ENCODE data around the gene CITED1. TPM values are rescaled to one million over a fixed set of nuclear protein-coding genes. Genes with fewer than 3 reads are reported as not detected.

CITED1 gene
- total and polyA plus RNA-seq, 2 experiments from 2014 or later, result not detected

GRCh38 chrX:72316408-72317110 lies 10.8 kb upstream of the CITED1 start:
- Histone ChIP-seq H3K36me3 (ENCODE audit: low read depth) (no peaks in the 10 kb centered on the region), H3K27ac (no peak overlapping the region), H3K27me3 (replicated peaks; ENCODE audit: insufficient read depth) (no peaks in the 10 kb centered on the region), H3F3A (ENCODE audit: insufficient read depth) (no peaks in the 10 kb centered on the region), H3K79me2 (ENCODE audit: insufficient read depth) (no peaks in the 10 kb centered on the region), H3K9ac (no peak overlapping the region), H3K9me3 (ENCODE audit: low read depth) (no peaks in the 10 kb centered on the region), H4K20me1 (ENCODE audit: insufficient read depth) (no peaks in the 10 kb centered on the region), H3K4me1 (ENCODE audit: insufficient read depth) (no peaks in the 10 kb centered on the region), H3K9me2 (ENCODE audit: insufficient read depth) (no peaks in the 10 kb centered on the region), H3K4me2 (ENCODE audit: unreplicated experiment) (no peak overlapping the region), H2AFZ (no peak overlapping the region), H3K4me3 (no peak overlapping the region)
- WGBS, 2 experiments (ENCODE audit: low coverage in 1 of 2, low lambda C conversion rate in 2 of 2, missing lambda C conversion rate in 2 of 2), result 85 to 88% methylated on average over 9 to 12 of the region's 12 CpGs
- in situ Hi-C loops (cut with MboI), result no loop called here
- DNase-seq, result no peak
- no peak for TF ChIP-seq EZH2 (IDR thresholded peaks at IDR 0.05; ENCODE audit: insufficient read depth, poor library complexity, severe bottlenecking)
- no peak for TF ChIP-seq EZH2phosphoT487 (IDR thresholded peaks at IDR 0.05; ENCODE audit: insufficient read depth, low read depth)

DNA sequence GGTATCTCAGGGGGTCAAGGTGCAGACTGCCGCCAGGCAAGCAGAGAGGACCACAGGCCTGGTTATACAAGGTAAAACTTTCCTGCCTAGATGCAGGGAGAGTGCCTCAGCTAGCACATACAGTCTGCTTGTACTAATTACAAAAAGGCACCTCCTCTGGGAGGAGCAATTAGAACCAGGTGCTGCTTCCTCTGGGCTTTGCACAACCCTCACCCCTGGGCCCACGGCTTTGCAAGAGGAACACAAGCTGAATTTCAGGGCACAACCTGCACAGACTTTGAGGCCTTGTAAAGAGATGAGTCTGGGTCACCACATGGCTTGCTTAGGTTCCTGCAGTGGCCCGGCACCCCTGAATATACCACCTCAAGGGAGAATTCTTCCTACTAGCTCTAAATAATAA lies 9.2 kb upstream of the CITED1 start:
- Histone ChIP-seq H3K9me2 (ENCODE audit: insufficient read depth) (no peaks in the 10 kb centered on the region), H3K4me2 (ENCODE audit: unreplicated experiment) (no peak overlapping the region), H3K4me1 (ENCODE audit: insufficient read depth) (no peaks in the 10 kb centered on the region), H3K36me3 (ENCODE audit: low read depth) (no peaks in the 10 kb centered on the region), H3K27ac (no peak overlapping the region), H3K9ac (no peak overlapping the region), H3K4me3 (no peak overlapping the region), H3F3A (ENCODE audit: insufficient read depth) (no peaks in the 10 kb centered on the region), H2AFZ (no peak overlapping the region), H3K27me3 (replicated peaks; ENCODE audit: insufficient read depth) (no peaks in the 10 kb centered on the region), H4K20me1 (ENCODE audit: insufficient read depth) (no peaks in the 10 kb centered on the region), H3K79me2 (ENCODE audit: insufficient read depth) (no peaks in the 10 kb centered on the region), H3K9me3 (ENCODE audit: low read depth) (no peaks in the 10 kb centered on the region)
- in situ Hi-C loops (cut with MboI), result no loop called here
- DNase-seq, result no peak
- 93 to 100% methylated on average over 2 to 3 of the region's 3 CpGs for WGBS, 2 experiments (ENCODE audit: low coverage in 1 of 2, low lambda C conversion rate in 2 of 2, missing lambda C conversion rate in 2 of 2)
- no peak for TF ChIP-seq EZH2phosphoT487 (IDR thresholded peaks at IDR 0.05; ENCODE audit: insufficient read depth, low read depth)
- no peak for TF ChIP-seq EZH2 (IDR thresholded peaks at IDR 0.05; ENCODE audit: insufficient read depth, poor library complexity, severe bottlenecking)

DNA sequence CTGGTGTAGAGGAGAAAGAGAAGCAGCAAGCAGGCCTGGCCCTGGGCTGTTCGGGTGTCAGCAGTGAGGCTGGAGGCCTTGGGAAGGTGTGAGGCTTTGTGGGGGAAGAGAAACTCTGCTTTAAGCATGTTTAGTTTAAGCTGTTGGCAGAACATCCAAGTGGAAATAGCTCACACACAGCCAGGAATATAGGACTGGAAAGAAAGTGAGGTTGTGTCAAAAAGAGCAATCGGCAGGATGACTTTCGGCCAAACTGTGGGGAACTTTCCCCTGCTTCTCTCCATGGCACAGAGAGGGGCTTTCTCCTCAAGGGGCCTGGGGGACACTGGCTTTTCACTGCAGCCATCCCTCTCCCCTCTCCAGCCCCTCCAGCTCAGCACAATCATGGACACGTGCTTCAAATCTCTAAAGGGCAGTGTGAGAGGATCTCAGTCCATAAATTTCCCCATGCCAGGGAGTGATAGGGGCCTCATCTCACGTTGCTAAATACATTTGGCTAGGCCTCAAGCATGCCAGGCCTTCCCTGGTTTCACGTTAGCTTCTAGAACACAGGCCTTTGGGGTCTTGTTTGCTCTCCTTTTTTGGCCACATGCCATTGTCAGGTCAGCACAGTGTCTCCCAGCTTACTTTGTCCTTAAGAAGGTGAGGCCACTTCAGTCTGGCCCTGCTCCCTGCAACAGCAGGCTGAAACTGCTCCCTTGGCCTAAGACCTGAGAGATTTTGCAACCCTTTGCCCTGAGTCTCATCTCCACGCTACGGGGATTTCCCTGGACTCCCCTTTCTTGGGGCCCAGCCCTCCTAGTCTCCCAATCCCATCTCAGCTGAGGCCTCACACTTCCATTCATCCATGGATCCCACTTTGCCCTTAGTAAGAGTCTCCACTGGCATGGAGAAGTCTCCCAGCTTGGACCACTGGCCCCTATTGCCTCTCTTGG lies 8.3 kb upstream of the CITED1 start:
- H3K4me2 ChIP-seq (ENCODE audit: unreplicated experiment), result no peak overlapping the region
- no peaks in the 10 kb centered on the region for H3K36me3 ChIP-seq (ENCODE audit: low read depth)
- no peaks in the 10 kb centered on the region for H3K79me2 ChIP-seq (ENCODE audit: insufficient read depth)
- H3K27ac ChIP-seq, result no peak overlapping the region
- H2AFZ ChIP-seq, result no peak overlapping the region
- in situ Hi-C loops (cut with MboI), result no loop called here
- no peaks in the 10 kb centered on the region for H3K27me3 ChIP-seq (replicated peaks; ENCODE audit: insufficient read depth)
- no peaks in the 10 kb centered on the region for H3K9me3 ChIP-seq (ENCODE audit: low read depth)
- no peak overlapping the region for H3K9ac ChIP-seq
- H3K4me3 ChIP-seq, result no peak overlapping the region
- H3F3A ChIP-seq (ENCODE audit: insufficient read depth), result no peaks in the 10 kb centered on the region
- TF ChIP-seq EZH2phosphoT487 (IDR thresholded peaks at IDR 0.05; ENCODE audit: insufficient read depth, low read depth), result no peak
- TF ChIP-seq EZH2 (IDR thresholded peaks at IDR 0.05; ENCODE audit: insufficient read depth, poor library complexity, severe bottlenecking), result no peak
- 80 to 88% methylated on average over 6 to 8 of the region's 8 CpGs for WGBS, 2 experiments (ENCODE audit: low coverage in 1 of 2, low lambda C conversion rate in 2 of 2, missing lambda C conversion rate in 2 of 2)
- H4K20me1 ChIP-seq (ENCODE audit: insufficient read depth), result no peaks in the 10 kb centered on the region
- no peaks in the 10 kb centered on the region for H3K9me2 ChIP-seq (ENCODE audit: insufficient read depth)
- no peak for DNase-seq
- H3K4me1 ChIP-seq (ENCODE audit: insufficient read depth), result no peaks in the 10 kb centered on the region

GRCh38 chrX:72312311-72312940 lies 6.7 kb upstream of the CITED1 start:
- H3K4me2 ChIP-seq (ENCODE audit: unreplicated experiment), result no peak overlapping the region
- H3K9ac ChIP-seq, result no peak overlapping the region
- no peak for DNase-seq
- no peaks in the 10 kb centered on the region for H3K9me2 ChIP-seq (ENCODE audit: insufficient read depth)
- H3K36me3 ChIP-seq (ENCODE audit: low read depth), result no peaks in the 10 kb centered on the region
- H3K27ac ChIP-seq, result no peak overlapping the region
- H3K9me3 ChIP-seq (ENCODE audit: low read depth), result no peaks in the 10 kb centered on the region
- no peaks in the 10 kb centered on the region for H3K4me1 ChIP-seq (ENCODE audit: insufficient read depth)
- in situ Hi-C loops (cut with MboI), result no loop called here
- H3F3A ChIP-seq (ENCODE audit: insufficient read depth), result no peaks in the 10 kb centered on the region
- no peaks in the 10 kb centered on the region for H4K20me1 ChIP-seq (ENCODE audit: insufficient read depth)
- no peak overlapping the region for H3K4me3 ChIP-seq
- no peaks in the 10 kb centered on the region for H3K79me2 ChIP-seq (ENCODE audit: insufficient read depth)
- WGBS, 2 experiments (ENCODE audit: low coverage in 1 of 2, low lambda C conversion rate in 2 of 2, missing lambda C conversion rate in 2 of 2), result 0 to 40% methylated on average over 1 to 14 of the region's 14 CpGs
- TF ChIP-seq EZH2phosphoT487 (IDR thresholded peaks at IDR 0.05; ENCODE audit: insufficient read depth, low read depth) (no peak), EZH2 (IDR thresholded peaks at IDR 0.05; ENCODE audit: insufficient read depth, poor library complexity, severe bottlenecking) (no peak)
- H2AFZ ChIP-seq, result no peak overlapping the region
- H3K27me3 ChIP-seq (replicated peaks; ENCODE audit: insufficient read depth), result peaks cover 10% of the 10 kb centered on the region
